Stimulated activated CD8-positive, alpha-beta memory T cell treated with anti-CD3 and anti-CD28 coated beads, Interleukin-12 subunit alpha, Interleukin-12 subunit beta, amount 100 ng/mL, for 24 hours (primary cell): ENCODE data around the gene TOR1A.
"Not testable (repeated sequence)": the region's sequence is repeated elsewhere in the genome, so short reads cannot be mapped to it uniquely, and the experiment has no call there.

ENCODE experiments used
- DNase-seq: peaks from one replicate; pipeline ENCODE4 v3.0.0-alpha.2; 2020; ENCODE audit errors: extremely low read depth

Gene TOR1A

GRCh38 chr9:129822898-129823541 is 916 bp downstream of the TOR1A start:
- DNase-seq, result no peak

GRCh38 chr9:129816501-129817435 is 7.2 kb downstream of the TOR1A start:
- no peak for DNase-seq

GRCh38 chr9:129815278-129815677 is 8.7 kb downstream of the TOR1A start:
- no peak for DNase-seq

- DNase-seq, result no peak
Observed at GRCh38 chr9:129814432-129815223, 9.3 kb downstream of the TOR1A start.

GRCh38 chr9:129813661-129814060 is 10.3 kb downstream of the TOR1A start:
- DNase-seq, result no peak

- no peak for DNase-seq
Observed at GRCh38 chr9:129812385-129812784, 11.6 kb downstream of the TOR1A start.

- DNase-seq, result no peak
Observed at GRCh38 chr9:129811967-129812363, 12.0 kb downstream of the TOR1A start.

- DNase-seq, result no peak
Observed at GRCh38 chr9:129810788-129811187, 13.1 kb downstream of the TOR1A start.

- no peak for DNase-seq
Observed at GRCh38 chr9:129810116-129810515, 13.8 kb downstream of the TOR1A start.

- DNase-seq, result no peak
Observed at GRCh38 chr9:129809346-129809745, 14.6 kb downstream of the TOR1A start.

- DNase-seq, result no peak
Observed at GRCh38 chr9:129806061-129806460, 17.9 kb downstream of the TOR1A start.

- DNase-seq, result no peak
Observed at GRCh38 chr9:129803676-129804060, 20.3 kb downstream of the TOR1A start.

- DNase-seq, result peak; percentile 82
Observed at GRCh38 chr9:129802833-129803675, 20.9 kb downstream of the TOR1A start, which contains the start of gene TOR1B. Gene TOR1B (plus strand): TSS chr9:129803184. CDS start chr9:129803213, 29 bp downstream.

GRCh38 chr9:129801504-129801903 is 22.4 kb downstream of the TOR1A start:
- no peak for DNase-seq

GRCh38 chr9:129798973-129799372 is 25.0 kb downstream of the TOR1A start:
- no peak for DNase-seq

- DNase-seq, result not testable (repeated sequence)
Observed at GRCh38 chr9:129796029-129796428, 27.9 kb downstream of the TOR1A start.

GRCh38 chr9:129794549-129794948 is 29.4 kb downstream of the TOR1A start:
- DNase-seq, result no peak

GRCh38 chr9:129786481-129786880 is 37.5 kb downstream of the TOR1A start:
- DNase-seq, result no peak

- DNase-seq, result no peak
Observed at GRCh38 chr9:129785866-129786265, 38.1 kb downstream of the TOR1A start.

GRCh38 chr9:129784970-129785369 is 39.0 kb downstream of the TOR1A start:
- not testable (repeated sequence) for DNase-seq
